22Rv1 (cell line): Measurements from ENCODE around the gene C12orf75.
A peak's percentile ranks its signal among the peaks of the same experiment; 100 is the strongest.

Experiments
- H3K27ac ChIP-seq: fragments of 450-650 bp; 2 replicates; pipeline ENCODE4 v1.5.1; 2017
- CTCF ChIP-seq: fragments of 450-650 bp; IDR thresholded peaks from 2 replicates; pipeline ENCODE4 v1.5.1; 2017; ENCODE audit warnings: mild to moderate bottlenecking
- ZFX ChIP-seq: fragments of 450-650 bp; IDR thresholded peaks from 2 replicates; pipeline ENCODE4 v1.6.1; 2017; ENCODE audit warnings: antibody characterized with exemption, borderline replicate concordance

C12orf75 gene

GRCh38 chr12:105315130-105315529, 15.4 kb upstream of the C12orf75 start:
- TF ChIP-seq CTCF (no peak), ZFX (no peak)
- no peak overlapping the region for H3K27ac ChIP-seq

GRCh38 chr12:105315726-105316125, 14.8 kb upstream of the C12orf75 start:
- H3K27ac ChIP-seq, result no peak overlapping the region
- TF ChIP-seq ZFX, result no peak
- TF ChIP-seq CTCF, result no peak

- TF ChIP-seq CTCF (no peak), ZFX (no peak)
- peak overlapping the region; percentile 80 for H3K27ac ChIP-seq
These were observed 13.3 kb upstream of the C12orf75 start for GRCh38 chr12:105316931-105317852.

GRCh38 chr12:105317942-105318621, 12.4 kb upstream of the C12orf75 start:
- peak overlapping the region; percentile 80 for H3K27ac ChIP-seq
- no peak for TF ChIP-seq CTCF
- TF ChIP-seq ZFX, result no peak

- TF ChIP-seq CTCF, result no peak
- TF ChIP-seq ZFX, result no peak
- peak overlapping the region; percentile 80 for H3K27ac ChIP-seq
These were observed 11.6 kb upstream of the C12orf75 start for GRCh38 chr12:105318651-105319483.

- H3K27ac ChIP-seq, result peak overlapping the region; percentile 80
- TF ChIP-seq CTCF (no peak), ZFX (no peak)
These were observed 10.7 kb upstream of the C12orf75 start for GRCh38 chr12:105319691-105320209.
